Measurements from ENCODE around the gene ATP5MG.

The ATP5MG gene

GRCh38 chr11:118442908-118443589, 41.6 kb downstream of the ATP5MG start:
- no peak for DNase-seq

DNA sequence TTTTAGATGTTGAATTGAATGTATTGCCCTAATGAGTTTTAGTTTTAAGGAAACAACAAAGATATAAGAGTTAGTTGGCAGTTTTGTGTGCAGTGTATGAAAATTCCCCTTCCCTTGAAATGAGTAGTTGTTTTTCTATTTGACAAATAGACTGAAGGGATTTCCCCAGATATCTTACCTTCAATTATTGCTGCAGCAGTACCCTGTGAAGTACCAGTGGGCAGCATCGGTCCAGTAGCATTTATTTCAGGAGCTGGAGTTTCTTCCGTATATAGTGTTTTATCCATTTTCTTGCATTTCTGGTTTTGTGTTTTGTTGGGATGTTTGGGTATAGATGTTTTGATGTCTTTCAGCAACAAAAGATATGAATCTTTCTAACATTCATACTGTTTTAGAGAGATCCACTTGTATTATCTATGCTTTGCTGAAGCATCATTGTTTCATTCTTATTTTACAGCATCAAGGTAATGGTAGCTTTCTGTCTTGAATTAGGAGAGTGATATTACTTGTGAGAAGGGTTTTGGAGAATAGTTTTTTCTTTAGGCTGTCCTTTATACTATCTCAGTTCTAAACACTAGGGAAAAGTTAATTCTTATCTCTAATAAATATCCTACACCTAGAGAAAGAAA, 42.3 kb downstream of the ATP5MG start:
- DNase-seq: no peak

- no peak for DNase-seq
Observed at GRCh38 chr11:118447423-118447822, 46.0 kb downstream of the ATP5MG start.

- DNase-seq: no peak
Observed at GRCh38 chr11:118448294-118448693, 46.9 kb downstream of the ATP5MG start.

DNA sequence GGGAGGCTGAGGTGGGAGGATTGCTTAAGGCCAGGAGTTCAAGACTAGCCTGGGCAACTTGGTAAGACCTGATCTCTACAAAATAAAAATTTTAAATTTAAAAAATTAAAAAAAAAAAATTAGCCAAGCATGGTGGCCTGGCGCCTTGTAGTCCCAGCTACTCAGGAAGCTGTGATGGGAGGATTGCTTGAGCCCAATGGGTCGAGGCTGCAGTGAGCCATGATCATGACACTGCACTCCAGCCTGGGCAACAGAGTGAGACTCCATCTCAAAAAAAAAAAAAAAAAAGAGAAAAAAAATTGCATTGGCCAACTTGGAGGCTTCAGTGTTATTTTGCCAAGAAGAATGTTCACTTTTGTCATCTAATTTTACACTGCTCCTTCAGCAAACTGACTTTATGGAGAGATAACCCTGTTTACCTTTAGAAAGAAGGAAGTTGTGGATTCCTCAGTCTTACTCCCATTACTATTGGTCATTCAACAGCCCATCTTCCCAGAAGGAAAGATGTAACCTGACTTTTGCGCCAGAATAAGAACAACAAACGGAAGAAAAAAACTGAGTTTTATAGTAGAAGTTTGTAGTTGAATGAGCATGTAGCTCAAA, 48.0 kb downstream of the ATP5MG start:
- no peak for DNase-seq

GRCh38 chr11:118450451-118450850, 49.0 kb downstream of the ATP5MG start:
- DNase-seq: no peak

All from C1 segment of cervical spinal cord (tissue), 14 donors.